Endodermal cell (in vitro differentiated cells): ENCODE data around the gene POSTN. TPM values are rescaled to one million over a fixed set of nuclear protein-coding genes. Genes with fewer than 3 reads are reported as not detected.
"Not testable (repeated sequence)": the region's sequence is repeated elsewhere in the genome, so short reads cannot be mapped to it uniquely, and the experiment has no call there.

ENCODE experiments used
- DNase-seq: peaks from one replicate; pipeline ENCODE4 v3.0.0-alpha.2; 2017
- H3K27ac ChIP-seq: 2 replicates; pipeline ENCODE4 v1.5.1; 2013; ENCODE audit warnings: mild to moderate bottlenecking, low read depth, low read length, moderate library complexity
- H3K27me3 ChIP-seq: 2 replicates; pipeline ENCODE4 v1.6.1; 2013; ENCODE audit warnings: mild to moderate bottlenecking, low read length, moderate library complexity; ENCODE audit not compliant: insufficient read depth, control insufficient read depth, poor library complexity, severe bottlenecking
- H3K36me3 ChIP-seq: 2 replicates; pipeline ENCODE4 v1.7.0; 2013; ENCODE audit warnings: mild to moderate bottlenecking, low read length, moderate library complexity; ENCODE audit not compliant: control insufficient read depth, insufficient read depth
- H3K4me1 ChIP-seq: one replicate; pipeline ENCODE4 v1.7.0; 2013; ENCODE audit warnings: low read length; ENCODE audit not compliant: control insufficient read depth, insufficient read depth
- H3K4me3 ChIP-seq: 2 replicates; pipeline ENCODE4 v1.5.1; 2013; ENCODE audit warnings: mild to moderate bottlenecking, low read length, moderate library complexity
- H3K9ac ChIP-seq: 2 replicates; pipeline ENCODE4 v1.6.1; 2013; ENCODE audit warnings: mild to moderate bottlenecking, low read length, moderate library complexity; ENCODE audit not compliant: poor library complexity, severe bottlenecking; ENCODE audit errors: extremely low read depth
- H3K9me3 ChIP-seq: 2 replicates; pipeline ENCODE4 v1.6.1; 2013; ENCODE audit warnings: mild to moderate bottlenecking, low read length, moderate library complexity; ENCODE audit not compliant: control insufficient read depth
- H3K27ac Mint-ChIP-seq: 2 replicates; pipeline ENCODE4 v1.8.0; 2020; ENCODE audit warnings: mixed read lengths
- H3K27me3 Mint-ChIP-seq: 2 replicates; pipeline ENCODE4 v1.8.0; 2021; ENCODE audit warnings: mild to moderate bottlenecking, mixed read lengths; ENCODE audit not compliant: insufficient read depth
- H3K36me3 Mint-ChIP-seq: 2 replicates; pipeline ENCODE4 v1.8.0; 2020; ENCODE audit warnings: low read depth, mixed read lengths
- H3K4me1 Mint-ChIP-seq: 2 replicates; pipeline ENCODE4 v1.8.0; 2020; ENCODE audit warnings: mixed read lengths
- H3K4me3 Mint-ChIP-seq: 2 replicates; pipeline ENCODE4 v1.8.0; 2020; ENCODE audit warnings: mild to moderate bottlenecking, moderate library complexity, mixed read lengths
- H3K9me3 Mint-ChIP-seq: 2 replicates; pipeline ENCODE4 v1.8.0; 2020; ENCODE audit warnings: mild to moderate bottlenecking, mixed read lengths
- CTCF ChIP-seq: fragments of 200-600 bp; sonication (generic); conservative IDR thresholded peaks from 2 replicates; pipeline ENCODE4 v1.5.0; 2021; ENCODE audit warnings: antibody characterized with exemption, mild to moderate bottlenecking
- WGBS, 2 experiments: methylation state at CpG; one replicate each; pipeline versions ENCODE4 v1.1.5 to v1.1.7; 2013; ENCODE audit warnings: missing lambda C conversion rate in 2 of 2, mixed read lengths in 1 of 2; ENCODE audit not compliant: insufficient coverage in 1 of 2, insufficient read length in 1 of 2; 5-methylcytosine and 5-hydroxymethylcytosine counted together
- total RNA-seq, 2 donors: library from RNA; stranded (reverse); fragmentation: NEBNext Ultra II Directional in 1 of 2; extraction: Animal tissue kit (Norgen Biotek cat#: 25700) in 1 of 2; gene quantifications; 2 replicates in 1 of 2; 3 replicates in 1 of 2; pipeline ENCODE4 v1.2.1, GENCODE V29; 2021

Gene POSTN
- total RNA-seq, 2 donors from 2014 or later: 0.66 to 1.4 TPM

DNA sequence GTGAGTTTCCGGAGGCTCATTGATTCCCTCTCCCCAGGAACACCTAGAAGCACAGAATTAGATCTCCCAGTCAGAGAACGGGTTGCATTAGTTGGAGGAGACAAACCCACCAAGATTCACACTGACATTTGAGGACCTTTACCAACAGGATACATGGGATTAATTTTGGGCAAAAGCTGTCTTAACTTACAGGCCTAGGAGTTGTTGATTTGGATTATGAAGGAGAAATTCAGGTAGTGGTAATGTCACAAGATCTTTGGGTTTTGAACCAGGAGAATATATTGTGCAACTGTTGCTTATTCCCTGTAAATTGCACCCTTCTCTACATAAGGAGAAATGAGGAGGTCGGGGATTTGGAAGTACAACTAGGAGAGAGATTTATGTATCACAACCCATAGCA lies 38.0 kb downstream of the POSTN start:
- H3K4me1 Mint-ChIP-seq: no peaks in the 10 kb centered on the region
- H3K4me1 ChIP-seq: no peaks in the 10 kb centered on the region
- no peak for DNase-seq
- H3K36me3 Mint-ChIP-seq: peaks cover 3% of the 10 kb centered on the region
- TF ChIP-seq CTCF: no peak
- no peak overlapping the region for H3K9ac ChIP-seq
- WGBS, 2 experiments: 95 to 100% methylated on average over 2 to 3 of the region's 3 CpGs
- H3K27me3 Mint-ChIP-seq: peaks cover 3% of the 10 kb centered on the region
- peaks cover 12% of the 10 kb centered on the region for H3K9me3 ChIP-seq
- H3K9me3 Mint-ChIP-seq: peaks cover 30% of the 10 kb centered on the region
- no peaks in the 10 kb centered on the region for H3K27me3 ChIP-seq
- H3K27ac ChIP-seq: no peak overlapping the region
- no peak overlapping the region for H3K4me3 ChIP-seq
- no peak overlapping the region for H3K27ac Mint-ChIP-seq
- H3K4me3 Mint-ChIP-seq: no peak overlapping the region
- H3K36me3 ChIP-seq: no peaks in the 10 kb centered on the region

- not testable (repeated sequence) for H3K27ac Mint-ChIP-seq, H3K4me3 Mint-ChIP-seq, H3K4me3 ChIP-seq, H3K4me1 ChIP-seq, H3K27me3 ChIP-seq, H3K4me1 Mint-ChIP-seq, H3K27me3 Mint-ChIP-seq, H3K27ac ChIP-seq, H3K9ac ChIP-seq, H3K36me3 Mint-ChIP-seq, DNase-seq, H3K36me3 ChIP-seq
- H3K9me3 ChIP-seq: peaks cover 12% of the 10 kb centered on the region
- 87 to 100% methylated on average over 2 to 4 of the region's 5 CpGs for WGBS, 2 experiments
- peaks cover 30% of the 10 kb centered on the region for H3K9me3 Mint-ChIP-seq
These were observed 39.8 kb downstream of the POSTN start for GRCh38 chr13:37558766-37559165.

- no peak overlapping the region for H3K27ac Mint-ChIP-seq
- H3K27me3 Mint-ChIP-seq: peaks cover 2% of the 10 kb centered on the region
- peaks cover 4% of the 10 kb centered on the region for H3K36me3 Mint-ChIP-seq
- Histone ChIP-seq H3K9ac (no peak overlapping the region), H3K27me3 (no peaks in the 10 kb centered on the region), H3K4me3 (no peak overlapping the region), H3K27ac (no peak overlapping the region), H3K36me3 (no peaks in the 10 kb centered on the region), H3K4me1 (no peaks in the 10 kb centered on the region), H3K9me3 (peaks cover 12% of the 10 kb centered on the region)
- H3K9me3 Mint-ChIP-seq: peaks cover 24% of the 10 kb centered on the region
- TF ChIP-seq CTCF: no peak
- H3K4me3 Mint-ChIP-seq: no peak overlapping the region
- H3K4me1 Mint-ChIP-seq: no peaks in the 10 kb centered on the region
- 80 to 87% methylated on average over 1 to 3 of the region's 3 CpGs for WGBS, 2 experiments
- DNase-seq: peak; percentile 54
These were observed 52.5 kb downstream of the POSTN start for GRCh38 chr13:37546087-37546486.

DNA sequence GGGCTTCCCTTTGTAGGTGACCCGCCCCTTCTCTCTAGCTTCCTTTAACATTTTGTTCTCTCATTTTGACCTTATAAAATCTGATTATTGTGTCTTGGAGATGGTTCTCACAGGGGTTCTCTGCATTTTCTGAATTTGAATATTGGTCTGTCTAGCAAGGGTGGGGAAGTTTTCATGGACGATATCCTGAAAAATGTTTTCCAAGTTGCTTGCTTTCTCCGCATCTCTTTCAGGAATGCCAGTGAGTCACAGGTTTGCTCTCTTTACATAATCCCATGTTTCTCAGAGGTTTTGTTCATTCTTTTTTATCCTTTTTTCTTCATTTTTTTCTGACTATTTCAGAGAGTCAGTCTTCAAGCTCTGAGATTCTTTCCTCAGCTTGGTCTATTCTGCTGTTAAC lies 53.6 kb downstream of the POSTN start:
- TF ChIP-seq CTCF: no peak
- no peak for DNase-seq
- WGBS, 2 experiments: 79 to 91% methylated on average over 2 of the region's 3 CpGs
- H3K4me3 Mint-ChIP-seq: no peak overlapping the region
- no peaks in the 10 kb centered on the region for H3K4me1 ChIP-seq
- peaks cover 2% of the 10 kb centered on the region for H3K27me3 Mint-ChIP-seq
- no peaks in the 10 kb centered on the region for H3K27me3 ChIP-seq
- peaks cover 4% of the 10 kb centered on the region for H3K36me3 Mint-ChIP-seq
- no peaks in the 10 kb centered on the region for H3K36me3 ChIP-seq
- H3K27ac ChIP-seq: no peak overlapping the region
- no peak overlapping the region for H3K9ac ChIP-seq
- H3K9me3 ChIP-seq: peaks cover 5% of the 10 kb centered on the region
- no peak overlapping the region for H3K27ac Mint-ChIP-seq
- H3K9me3 Mint-ChIP-seq: peaks cover 15% of the 10 kb centered on the region
- H3K4me1 Mint-ChIP-seq: no peaks in the 10 kb centered on the region
- H3K4me3 ChIP-seq: no peak overlapping the region
